Neural cell (in vitro differentiated cells): Measurements from ENCODE around the gene AIP. TPM values are rescaled to one million over a fixed set of nuclear protein-coding genes. Genes with fewer than 3 reads are reported as not detected.

Experiments
- H2AFZ ChIP-seq: fragments of 200-600, 300-800 bp; sonication (generic), shearing (Covaris generic); 2 replicates; pipeline ENCODE4 v1.6.0; 2014; ENCODE audit warnings: low read depth, mild to moderate bottlenecking, antibody characterized with exemption, low read length, moderate library complexity
- H3F3A ChIP-seq: fragments of 200-600 bp; shearing (Covaris generic); 2 replicates; pipeline ENCODE4 v1.6.1; 2016; ENCODE audit warnings: mild to moderate bottlenecking, moderate library complexity, mixed read lengths, antibody characterized with exemption, low read length; ENCODE audit not compliant: insufficient read depth, poor library complexity, severe bottlenecking
- H3K27ac ChIP-seq: fragments of 200-600, 300-800 bp; sonication (generic), shearing (Covaris generic); 2 replicates; pipeline ENCODE4 v1.5.1; 2014; ENCODE audit warnings: mild to moderate bottlenecking, low read length, moderate library complexity
- H3K27me3 ChIP-seq: fragments of 300-800, 200-600 bp; sonication (generic), shearing (Covaris generic); 2 replicates; pipeline ENCODE4 v1.6.0; 2014; ENCODE audit warnings: mild to moderate bottlenecking, low read depth, low read length, moderate library complexity; ENCODE audit not compliant: insufficient read depth
- H3K36me3 ChIP-seq: fragments of 300-800, 200-600 bp; sonication (generic), shearing (Covaris generic); 2 replicates; pipeline ENCODE4 v1.5.1; 2014; ENCODE audit warnings: mild to moderate bottlenecking, antibody characterized with exemption, low read length, moderate library complexity; ENCODE audit not compliant: insufficient read depth
- H3K4me2 ChIP-seq: fragments of 300-800, 200-600 bp; sonication (generic), shearing (Covaris generic); 2 replicates; pipeline ENCODE4 v1.6.0; 2014; ENCODE audit warnings: mild to moderate bottlenecking, low read length
- H3K4me3 ChIP-seq: fragments of 300-800, 200-600 bp; sonication (generic), shearing (Covaris generic); 2 replicates; pipeline ENCODE4 v1.5.1; 2014; ENCODE audit warnings: mild to moderate bottlenecking, low read length, moderate library complexity
- H3K79me2 ChIP-seq: fragments of 200-600 bp; shearing (Covaris generic); replicated peaks from 2 replicates; pipeline ENCODE4 v1.6.0; 2014; ENCODE audit warnings: mild to moderate bottlenecking, low read length, moderate library complexity; ENCODE audit not compliant: insufficient read depth
- H3K9ac ChIP-seq: fragments of 300-800, 200-600 bp; sonication (generic), shearing (Covaris generic); 2 replicates; pipeline ENCODE4 v1.6.1; 2016; ENCODE audit warnings: mild to moderate bottlenecking, low read length, mixed read lengths
- H3K9me2 ChIP-seq: fragments of 200-600 bp; shearing (Covaris generic); 2 replicates; pipeline ENCODE4 v1.6.1; 2016; ENCODE audit warnings: mild to moderate bottlenecking, low read length, mixed read lengths; ENCODE audit not compliant: insufficient read depth
- H3K9me3 ChIP-seq: fragments of 200-600, 300-800 bp; sonication (generic), shearing (Covaris generic); 2 replicates; pipeline ENCODE4 v1.6.1; 2016; ENCODE audit warnings: mild to moderate bottlenecking, mixed run types, low read length, moderate library complexity, mixed read lengths
- H4K20me1 ChIP-seq: fragments of 200-600 bp; shearing (Covaris generic); 2 replicates; pipeline ENCODE4 v1.6.1; 2016; ENCODE audit warnings: mild to moderate bottlenecking, mixed run types; ENCODE audit not compliant: insufficient read depth
- EP300 ChIP-seq: fragments of 450-650 bp; conservative IDR thresholded peaks from 2 replicates; pipeline ENCODE4 v1.6.1; 2014; ENCODE audit warnings: antibody characterized with exemption, mild to moderate bottlenecking, moderate library complexity; ENCODE audit not compliant: poor library complexity, severe bottlenecking
- EZH2 ChIP-seq: fragments of 200-600, 300-800 bp; shearing (Covaris generic), sonication (generic); IDR thresholded peaks from 2 replicates; pipeline ENCODE4 v1.6.1; 2014; ENCODE audit warnings: antibody characterized with exemption, low read length, borderline replicate concordance, mild to moderate bottlenecking; ENCODE audit not compliant: insufficient read depth, poor library complexity, severe bottlenecking
- MXI1 ChIP-seq: fragments of 450-650 bp; conservative IDR thresholded peaks from 2 replicates; pipeline ENCODE4 v1.6.1; 2014; ENCODE audit warnings: antibody characterized with exemption, mild to moderate bottlenecking; ENCODE audit not compliant: poor library complexity, severe bottlenecking
- POLR2AphosphoS5 ChIP-seq: IDR thresholded peaks from 2 replicates; pipeline ENCODE4 v1.6.1; 2012
- RAD21 ChIP-seq: fragments of 450-650 bp; conservative IDR thresholded peaks from 2 replicates; pipeline ENCODE4 v1.6.1; 2014; ENCODE audit warnings: antibody characterized with exemption, mild to moderate bottlenecking, moderate library complexity
- SMC3 ChIP-seq: fragments of 450-650 bp; conservative IDR thresholded peaks from 2 replicates; pipeline ENCODE4 v1.6.1; 2014; ENCODE audit warnings: antibody characterized with exemption, mild to moderate bottlenecking, moderate library complexity; ENCODE audit not compliant: poor library complexity
- TAF1 ChIP-seq: IDR thresholded peaks from 2 replicates; pipeline ENCODE4 v1.6.1; 2012; ENCODE audit warnings: low read depth
- polyA plus RNA-seq: library from polyadenylated mRNA; depleted of rRNA; stranded (reverse); fragments of >200 nt; gene quantifications from 2 replicates; pipeline ENCODE4 v1.2.3, GENCODE V29; 2014
- TF ChIP-seq, protein P1 (sequence below): fragments of 450-650 bp; IDR thresholded peaks from 2 replicates; pipeline ENCODE4 v1.5.1; 2014; ENCODE audit warnings: antibody characterized with exemption, mild to moderate bottlenecking, moderate library complexity; ENCODE audit not compliant: poor library complexity, severe bottlenecking
- TF ChIP-seq, protein P2 (sequence below): IDR thresholded peaks from 2 replicates; pipeline ENCODE4 v1.6.1; 2012; ENCODE audit warnings: borderline replicate concordance

Gene AIP
- polyA plus RNA-seq, 1 donor from 2014 or later: 83.9 TPM

DNA sequence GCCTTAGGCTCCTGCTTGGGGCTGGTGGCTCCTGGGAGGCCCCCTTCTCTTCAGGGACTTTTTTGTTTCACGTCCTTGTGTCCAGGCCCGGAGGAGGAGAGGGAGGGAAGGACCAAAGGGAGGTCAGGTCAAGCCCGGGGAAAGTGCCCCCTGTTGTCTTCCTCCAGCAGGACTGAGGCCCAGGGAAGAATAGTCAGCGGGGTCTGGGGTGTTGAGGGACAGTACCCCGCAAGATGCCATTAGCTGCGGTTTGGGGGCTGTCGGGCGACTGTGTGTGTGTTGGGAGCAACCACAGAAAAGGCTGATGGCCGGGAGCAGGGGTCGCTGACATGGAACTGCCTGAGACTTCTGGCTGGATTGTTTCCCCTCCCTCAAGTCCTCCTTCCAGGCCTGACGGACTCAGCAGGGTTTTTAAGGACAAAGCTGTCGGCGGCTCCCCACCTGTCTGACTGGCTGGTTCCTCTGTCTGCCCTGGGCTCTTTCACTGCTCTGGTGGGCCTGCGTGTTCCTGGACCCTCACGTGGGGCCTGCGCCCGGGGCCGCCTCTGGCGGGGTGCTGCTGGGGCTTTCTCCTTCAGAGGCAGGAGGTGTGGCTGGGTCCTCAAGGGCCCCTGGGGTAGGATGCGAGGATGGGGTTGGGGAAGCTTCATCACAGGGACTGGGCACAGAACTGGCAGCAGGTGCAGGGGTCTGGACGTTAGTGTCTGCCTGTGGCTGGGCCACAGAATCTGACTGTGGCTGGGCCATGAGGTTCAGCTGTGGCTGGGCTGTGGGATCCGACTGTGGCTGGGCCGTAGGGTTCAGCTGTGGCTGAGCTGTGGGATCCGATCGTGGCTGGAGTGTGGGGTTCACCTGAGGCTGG, 31.8 kb upstream of the AIP start:
- no peaks in the 10 kb centered on the region for H3K9me2 ChIP-seq
- no peaks in the 10 kb centered on the region for H3K9me3 ChIP-seq
- H3K4me2 ChIP-seq: no peak overlapping the region
- H3K9ac ChIP-seq: no peak overlapping the region
- no peaks in the 10 kb centered on the region for H3F3A ChIP-seq
- no peaks in the 10 kb centered on the region for H4K20me1 ChIP-seq
- no peaks in the 10 kb centered on the region for H3K27me3 ChIP-seq
- no peak overlapping the region for H3K27ac ChIP-seq
- no peak overlapping the region for H3K4me3 ChIP-seq
- H3K36me3 ChIP-seq: no peaks in the 10 kb centered on the region
- TF ChIP-seq RAD21 (no peak), EP300 (no peak), MXI1 (no peak), POLR2AphosphoS5 (no peak), SMC3 (no peak), TAF1 (no peak), EZH2 (no peak)
- TF ChIP-seq, protein P1, sequence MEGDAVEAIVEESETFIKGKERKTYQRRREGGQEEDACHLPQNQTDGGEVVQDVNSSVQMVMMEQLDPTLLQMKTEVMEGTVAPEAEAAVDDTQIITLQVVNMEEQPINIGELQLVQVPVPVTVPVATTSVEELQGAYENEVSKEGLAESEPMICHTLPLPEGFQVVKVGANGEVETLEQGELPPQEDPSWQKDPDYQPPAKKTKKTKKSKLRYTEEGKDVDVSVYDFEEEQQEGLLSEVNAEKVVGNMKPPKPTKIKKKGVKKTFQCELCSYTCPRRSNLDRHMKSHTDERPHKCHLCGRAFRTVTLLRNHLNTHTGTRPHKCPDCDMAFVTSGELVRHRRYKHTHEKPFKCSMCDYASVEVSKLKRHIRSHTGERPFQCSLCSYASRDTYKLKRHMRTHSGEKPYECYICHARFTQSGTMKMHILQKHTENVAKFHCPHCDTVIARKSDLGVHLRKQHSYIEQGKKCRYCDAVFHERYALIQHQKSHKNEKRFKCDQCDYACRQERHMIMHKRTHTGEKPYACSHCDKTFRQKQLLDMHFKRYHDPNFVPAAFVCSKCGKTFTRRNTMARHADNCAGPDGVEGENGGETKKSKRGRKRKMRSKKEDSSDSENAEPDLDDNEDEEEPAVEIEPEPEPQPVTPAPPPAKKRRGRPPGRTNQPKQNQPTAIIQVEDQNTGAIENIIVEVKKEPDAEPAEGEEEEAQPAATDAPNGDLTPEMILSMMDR: no peak
- TF ChIP-seq, protein P2, sequence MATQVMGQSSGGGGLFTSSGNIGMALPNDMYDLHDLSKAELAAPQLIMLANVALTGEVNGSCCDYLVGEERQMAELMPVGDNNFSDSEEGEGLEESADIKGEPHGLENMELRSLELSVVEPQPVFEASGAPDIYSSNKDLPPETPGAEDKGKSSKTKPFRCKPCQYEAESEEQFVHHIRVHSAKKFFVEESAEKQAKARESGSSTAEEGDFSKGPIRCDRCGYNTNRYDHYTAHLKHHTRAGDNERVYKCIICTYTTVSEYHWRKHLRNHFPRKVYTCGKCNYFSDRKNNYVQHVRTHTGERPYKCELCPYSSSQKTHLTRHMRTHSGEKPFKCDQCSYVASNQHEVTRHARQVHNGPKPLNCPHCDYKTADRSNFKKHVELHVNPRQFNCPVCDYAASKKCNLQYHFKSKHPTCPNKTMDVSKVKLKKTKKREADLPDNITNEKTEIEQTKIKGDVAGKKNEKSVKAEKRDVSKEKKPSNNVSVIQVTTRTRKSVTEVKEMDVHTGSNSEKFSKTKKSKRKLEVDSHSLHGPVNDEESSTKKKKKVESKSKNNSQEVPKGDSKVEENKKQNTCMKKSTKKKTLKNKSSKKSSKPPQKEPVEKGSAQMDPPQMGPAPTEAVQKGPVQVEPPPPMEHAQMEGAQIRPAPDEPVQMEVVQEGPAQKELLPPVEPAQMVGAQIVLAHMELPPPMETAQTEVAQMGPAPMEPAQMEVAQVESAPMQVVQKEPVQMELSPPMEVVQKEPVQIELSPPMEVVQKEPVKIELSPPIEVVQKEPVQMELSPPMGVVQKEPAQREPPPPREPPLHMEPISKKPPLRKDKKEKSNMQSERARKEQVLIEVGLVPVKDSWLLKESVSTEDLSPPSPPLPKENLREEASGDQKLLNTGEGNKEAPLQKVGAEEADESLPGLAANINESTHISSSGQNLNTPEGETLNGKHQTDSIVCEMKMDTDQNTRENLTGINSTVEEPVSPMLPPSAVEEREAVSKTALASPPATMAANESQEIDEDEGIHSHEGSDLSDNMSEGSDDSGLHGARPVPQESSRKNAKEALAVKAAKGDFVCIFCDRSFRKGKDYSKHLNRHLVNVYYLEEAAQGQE: no peak
- no peaks in the 10 kb centered on the region for H3K79me2 ChIP-seq
- no peak overlapping the region for H2AFZ ChIP-seq

DNA sequence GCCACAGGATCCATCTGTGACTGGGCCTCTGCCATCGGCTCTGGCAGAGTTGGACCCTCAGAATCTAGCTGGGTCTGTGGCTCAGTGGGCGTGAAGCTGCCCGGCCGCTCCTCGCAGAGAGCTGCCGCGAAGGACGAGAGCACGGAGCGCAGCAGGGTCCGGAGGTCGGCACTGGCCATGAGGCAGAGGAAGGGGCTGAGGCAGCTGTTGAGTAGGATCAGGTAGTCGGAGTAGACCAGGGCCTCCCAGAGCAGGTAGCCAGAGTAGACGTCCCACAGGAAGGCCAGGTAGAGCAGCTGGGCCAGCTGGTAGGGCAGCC, 31.2 kb upstream of the AIP start:
- Histone ChIP-seq H3K4me3 (no peak overlapping the region), H3K27me3 (no peaks in the 10 kb centered on the region), H3K4me2 (no peak overlapping the region), H3K79me2 (no peaks in the 10 kb centered on the region), H3K36me3 (no peaks in the 10 kb centered on the region), H3K9me2 (no peaks in the 10 kb centered on the region), H2AFZ (no peak overlapping the region), H3K9ac (no peak overlapping the region), H3K27ac (no peak overlapping the region), H3K9me3 (no peaks in the 10 kb centered on the region), H4K20me1 (no peaks in the 10 kb centered on the region), H3F3A (no peaks in the 10 kb centered on the region)
- TF ChIP-seq TAF1: no peak
- TF ChIP-seq POLR2AphosphoS5: no peak
- TF ChIP-seq, protein P1: no peak
- TF ChIP-seq RAD21: no peak
- TF ChIP-seq, protein P2: no peak
- no peak for TF ChIP-seq SMC3
- no peak for TF ChIP-seq EZH2
- TF ChIP-seq MXI1: no peak
- TF ChIP-seq EP300: no peak
